GM18526 (cell line): ENCODE data around the gene NCR2.

Experiments used
- POLR2A ChIP-seq: IDR thresholded peaks from 3 replicates; pipeline ENCODE4 v1.6.1; 2011; ENCODE audit not compliant: insufficient read length; ENCODE audit errors: extremely low read depth

NCR2 gene

GRCh38 chr6:41399424-41399823 lies 64.0 kb downstream of the NCR2 start:
- no peak for TF ChIP-seq POLR2A
